H1 (cell line): ENCODE results near the gene B3GAT1. TPM values are rescaled to one million over a fixed set of nuclear protein-coding genes. Genes with fewer than 3 reads are reported as not detected.

Source experiments
- CBX5 ChIP-seq: fragments of 300-800, 300-1000 bp; sonication (generic); IDR thresholded peaks from 2 replicates; pipeline ENCODE4 v1.7.1; 2016; ENCODE audit warnings: antibody characterized with exemption, low read length, low read depth
- PHF8 ChIP-seq: fragments of 200-600 bp; sonication (generic); conservative IDR thresholded peaks from 2 replicates; pipeline ENCODE4 v1.7.1; 2012; ENCODE audit warnings: low read depth, mild to moderate bottlenecking, inconsistent platforms, low read length, moderate library complexity
- RBBP5 ChIP-seq: IDR thresholded peaks from 2 replicates; pipeline ENCODE4 v1.7.1; 2012; ENCODE audit warnings: low read depth, mild to moderate bottlenecking, inconsistent platforms, low read length, moderate library complexity, borderline replicate concordance
- RFX5 ChIP-seq: IDR thresholded peaks from 2 replicates; pipeline ENCODE4 v1.6.1; 2011; ENCODE audit warnings: low read depth, low read length, improper control_type of control experiment, borderline replicate concordance
- polyA plus RNA-seq, 7 experiments: library from polyadenylated mRNA; depleted of rRNA in 3 of 7; stranded (reverse) in 5 of 7; unstranded in 2 of 7; fragments of >200 nt in 5 of 7; fragments of 200-250 nt in 2 of 7; gene quantifications; 1 replicate in 5 of 7; 2 replicates in 1 of 7; 4 replicates in 1 of 7; pipeline versions ENCODE4 v1.2.1 to v1.2.3, GENCODE V29; 2011 to 2013; ENCODE audit warnings: missing spikeins in 2 of 7, mixed read lengths in 2 of 7
- total RNA-seq: library from RNA; stranded (reverse); fragmentation: NEBNext Ultra II Directional; extraction: Animal tissue kit (Norgen Biotek cat#: 25700); gene quantifications from 2 replicates; pipeline ENCODE4 v1.2.1, GENCODE V29; 2021
- TF ChIP-seq, protein P1 (sequence below), 3 experiments: IDR thresholded peaks; 1 replicate in 2 of 3; 2 replicates in 1 of 3; pipeline versions ENCODE4 v1.5.1 to v1.6.1; 2011; ENCODE audit warnings: low read length in 3 of 3, mild to moderate bottlenecking in 3 of 3, inconsistent platforms in 2 of 3, low read depth in 1 of 3, moderate library complexity in 1 of 3; ENCODE audit not compliant: insufficient read depth in 1 of 3; ENCODE audit errors: control extremely low read depth in 1 of 3

The B3GAT1 gene
- total and polyA plus RNA-seq, 2 of the 8 experiments (the other 6 are each of a cell fraction or from before 2014, with no cell fraction given), result 19.7 to 32.4 TPM

- TF ChIP-seq PHF8 (no peak), RFX5 (no peak), RBBP5 (no peak), CBX5 (no peak)
- TF ChIP-seq, protein P1, sequence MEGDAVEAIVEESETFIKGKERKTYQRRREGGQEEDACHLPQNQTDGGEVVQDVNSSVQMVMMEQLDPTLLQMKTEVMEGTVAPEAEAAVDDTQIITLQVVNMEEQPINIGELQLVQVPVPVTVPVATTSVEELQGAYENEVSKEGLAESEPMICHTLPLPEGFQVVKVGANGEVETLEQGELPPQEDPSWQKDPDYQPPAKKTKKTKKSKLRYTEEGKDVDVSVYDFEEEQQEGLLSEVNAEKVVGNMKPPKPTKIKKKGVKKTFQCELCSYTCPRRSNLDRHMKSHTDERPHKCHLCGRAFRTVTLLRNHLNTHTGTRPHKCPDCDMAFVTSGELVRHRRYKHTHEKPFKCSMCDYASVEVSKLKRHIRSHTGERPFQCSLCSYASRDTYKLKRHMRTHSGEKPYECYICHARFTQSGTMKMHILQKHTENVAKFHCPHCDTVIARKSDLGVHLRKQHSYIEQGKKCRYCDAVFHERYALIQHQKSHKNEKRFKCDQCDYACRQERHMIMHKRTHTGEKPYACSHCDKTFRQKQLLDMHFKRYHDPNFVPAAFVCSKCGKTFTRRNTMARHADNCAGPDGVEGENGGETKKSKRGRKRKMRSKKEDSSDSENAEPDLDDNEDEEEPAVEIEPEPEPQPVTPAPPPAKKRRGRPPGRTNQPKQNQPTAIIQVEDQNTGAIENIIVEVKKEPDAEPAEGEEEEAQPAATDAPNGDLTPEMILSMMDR (IDR thresholded peaks at IDR 0.05; ENCODE audit: control extremely low read depth in 1 of 3, insufficient read depth in 1 of 3, low read depth in 1 of 3, low read length in 3 of 3), result no peak
These were observed 55.1 kb downstream of the B3GAT1 start (continued) for GRCh38 chr11:134356656-134357544.
